UCSD-AML1 (cell line): ENCODE results near the gene PDE6H.

Source experiments
- DNase-seq: peaks from one replicate; lab custom pipeline; 2025; ENCODE audit not compliant: unreplicated experiment; lab: John Stamatoyannopoulos, UW

PDE6H gene

DNA sequence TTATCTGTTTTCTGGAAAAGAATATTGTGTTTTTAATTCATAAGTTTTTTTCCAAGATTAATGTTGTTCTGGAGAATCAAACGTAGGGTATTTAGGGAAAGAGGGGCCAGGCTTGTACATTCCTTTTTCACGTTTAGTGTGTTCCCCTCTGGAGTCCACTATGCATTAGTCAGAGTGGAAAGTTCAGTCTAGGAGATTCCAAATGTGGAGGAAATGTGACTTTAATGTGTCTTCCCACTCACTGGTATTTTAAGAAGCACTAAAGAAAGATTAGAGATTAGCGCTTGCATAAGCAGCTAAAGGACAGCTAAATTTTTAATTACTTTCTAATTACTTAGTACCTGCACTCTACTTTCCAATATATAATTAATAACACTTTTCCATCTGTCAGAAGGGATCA is 4.4 kb upstream of the PDE6H start:
- no peak for DNase-seq

DNA sequence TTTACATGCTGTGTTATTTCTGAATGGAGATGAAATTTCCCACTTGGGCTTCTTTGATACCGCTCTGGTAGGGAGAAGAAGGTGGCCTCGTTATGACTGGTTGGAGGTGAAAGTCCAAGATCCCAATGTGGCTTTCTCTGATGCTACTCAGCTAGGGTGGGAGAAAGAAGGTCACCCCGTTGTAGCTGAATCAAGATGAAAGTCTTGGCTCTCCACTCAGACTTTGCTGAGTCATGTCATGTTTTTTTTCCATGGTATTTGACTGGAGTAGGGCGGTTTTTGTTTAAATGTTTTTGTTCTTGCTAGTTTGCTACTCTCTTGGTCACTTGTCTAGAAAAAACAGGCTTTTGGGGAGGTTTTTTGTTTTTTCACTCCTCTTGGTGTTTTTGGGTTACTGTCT is 2.4 kb upstream of the PDE6H start:
- no peak for DNase-seq

DNA sequence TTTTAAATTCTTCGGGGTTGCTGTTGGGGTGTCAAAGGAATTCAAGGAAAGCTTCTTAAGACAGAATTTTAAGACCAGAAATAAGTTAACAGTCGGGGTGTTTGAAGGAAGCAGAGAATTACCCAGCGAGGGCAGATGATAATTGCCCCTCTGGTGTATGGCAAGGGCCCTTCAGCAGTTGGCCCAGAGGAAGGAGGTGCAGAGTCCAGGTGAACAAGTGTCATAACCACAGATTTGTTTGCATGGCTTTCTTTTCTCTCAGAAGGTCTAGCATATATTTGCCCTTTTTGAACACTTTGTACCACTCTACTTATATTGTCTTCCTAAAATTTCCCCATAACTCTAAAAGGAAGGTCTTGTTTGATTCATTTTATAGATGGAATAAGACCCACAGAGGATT is 1.8 kb downstream of the PDE6H start:
- no peak for DNase-seq

DNA sequence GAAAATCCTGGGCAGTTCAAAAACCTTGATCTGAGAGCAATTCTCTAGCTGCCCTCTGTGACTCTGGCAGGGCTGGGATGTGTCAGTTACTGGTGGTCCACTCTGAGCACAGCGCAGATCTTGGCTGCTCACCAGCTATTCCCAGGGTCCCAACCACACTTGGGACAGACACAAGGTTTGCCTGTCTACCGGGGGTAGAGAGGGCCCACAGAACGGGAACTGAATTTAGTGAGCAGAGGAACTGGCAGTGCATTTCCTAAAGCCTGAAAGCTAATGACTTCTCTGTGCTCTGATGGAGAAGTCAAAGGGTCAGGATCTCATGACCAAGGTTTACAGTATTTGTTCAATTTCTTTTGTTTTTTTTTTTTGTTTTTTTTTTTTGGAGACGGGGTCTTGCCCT is 2.6 kb downstream of the PDE6H start:
- no peak for DNase-seq

DNA sequence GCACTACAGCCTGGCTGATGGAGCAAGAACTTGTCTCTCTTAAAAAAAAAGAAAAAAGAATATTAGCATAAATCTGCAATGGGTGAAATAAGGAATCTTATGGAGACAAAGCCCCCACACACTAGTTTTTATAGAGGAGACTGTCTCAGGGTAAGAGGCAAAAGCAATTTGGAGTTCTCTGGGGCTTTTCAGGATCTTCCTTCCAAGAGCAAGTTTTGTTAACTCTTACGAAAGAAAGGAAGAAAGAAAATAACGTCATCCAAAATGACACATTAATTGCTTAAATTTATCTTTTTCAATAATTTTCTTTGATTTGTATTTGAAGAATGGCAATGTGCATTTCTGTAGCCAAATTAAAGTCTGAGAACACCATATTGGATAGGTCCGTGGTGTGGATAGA is 3.8 kb downstream of the PDE6H start:
- DNase-seq: no peak

GRCh38 chr12:14979468-14979867 is 6.6 kb downstream of the PDE6H start:
- no peak for DNase-seq

DNA sequence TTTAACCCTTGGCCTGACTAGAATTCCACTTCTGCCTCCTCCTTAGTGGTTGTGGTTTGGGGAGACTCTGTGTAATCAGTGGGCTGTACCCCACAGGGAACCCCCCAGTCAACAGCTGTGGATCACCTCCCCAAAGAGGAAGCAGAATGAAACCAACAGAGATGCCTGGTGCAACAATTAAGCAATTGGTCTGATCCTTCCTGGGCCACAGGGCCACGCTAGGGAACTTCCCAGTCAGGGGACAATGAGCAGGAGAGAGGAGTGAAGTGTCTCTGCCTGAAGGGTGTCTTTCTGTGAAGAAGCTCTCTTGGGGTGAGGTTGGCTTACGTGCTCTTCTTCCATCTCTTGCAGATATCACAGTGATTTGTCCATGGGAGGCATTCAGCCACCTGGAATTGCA is 8.2 kb downstream of the PDE6H start:
- peak; percentile 44 for DNase-seq

GRCh38 chr12:14982562-14982961 is 9.7 kb downstream of the PDE6H start:
- no peak for DNase-seq

DNA sequence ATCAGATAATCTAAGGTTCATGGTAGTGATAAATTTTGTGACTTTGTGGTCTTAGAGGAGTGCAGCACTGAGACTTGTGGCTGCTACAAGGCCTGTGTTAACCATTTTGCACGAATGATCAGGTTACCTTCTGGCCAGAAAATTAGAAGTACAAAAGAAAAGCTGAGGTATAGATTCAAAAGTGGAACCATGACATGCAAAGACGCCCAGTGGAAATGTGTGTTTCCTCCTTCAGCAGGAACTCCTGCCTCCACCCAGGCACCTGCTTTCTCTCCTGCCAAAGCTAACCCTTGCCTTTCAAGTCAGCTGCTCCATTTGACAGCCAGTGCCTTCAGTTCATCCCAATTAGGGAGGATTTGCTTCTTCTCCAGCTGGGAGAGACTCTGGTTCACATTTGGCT is 10.1 kb downstream of the PDE6H start:
- no peak for DNase-seq

GRCh38 chr12:14984036-14984435 is 11.2 kb downstream of the PDE6H start:
- no peak for DNase-seq

DNA sequence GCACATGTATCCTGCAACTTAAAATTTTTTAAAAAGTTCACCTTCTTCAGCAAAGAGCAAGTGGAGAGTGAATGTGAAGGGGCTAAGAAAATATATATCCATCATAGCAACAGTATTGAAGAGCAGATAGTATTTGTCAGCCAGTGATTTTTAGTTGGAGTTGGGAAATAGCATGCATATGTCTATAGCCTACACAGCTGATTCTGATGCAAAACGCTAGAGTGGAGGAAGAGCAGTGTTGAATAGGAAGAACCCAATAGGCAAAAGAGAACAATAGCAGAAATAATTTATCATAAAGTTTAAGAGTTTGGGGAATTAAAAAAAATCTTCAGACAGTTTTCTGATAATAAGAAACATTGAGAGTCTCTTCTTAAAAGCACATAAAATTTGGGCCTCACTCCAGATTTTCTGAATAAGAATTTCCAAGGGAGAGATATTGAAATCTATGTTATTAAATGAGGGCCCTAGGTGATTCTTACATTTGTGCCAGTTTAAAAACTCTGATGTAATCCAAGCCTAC is 12.0 kb downstream of the PDE6H start:
- DNase-seq: no peak

DNA sequence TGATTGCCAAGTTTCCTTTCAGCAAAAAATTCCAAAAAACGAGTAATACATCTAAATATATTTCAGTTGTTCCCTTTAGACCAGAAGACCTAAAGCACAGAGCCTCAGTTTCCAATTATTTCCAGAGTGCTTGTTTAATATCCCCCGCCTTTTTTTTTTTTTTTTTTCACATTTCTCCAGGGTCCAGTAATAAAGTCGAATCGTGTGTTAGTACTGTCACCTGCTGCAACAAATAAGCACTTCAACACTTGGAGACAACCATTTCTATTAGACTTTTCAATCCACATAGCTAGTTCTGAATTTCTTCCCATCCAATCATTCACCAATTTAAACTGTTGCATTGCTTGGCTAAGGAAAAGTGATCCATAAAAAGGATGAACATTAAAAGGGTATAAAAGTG is 13.6 kb downstream of the PDE6H start:
- DNase-seq: no peak

DNA sequence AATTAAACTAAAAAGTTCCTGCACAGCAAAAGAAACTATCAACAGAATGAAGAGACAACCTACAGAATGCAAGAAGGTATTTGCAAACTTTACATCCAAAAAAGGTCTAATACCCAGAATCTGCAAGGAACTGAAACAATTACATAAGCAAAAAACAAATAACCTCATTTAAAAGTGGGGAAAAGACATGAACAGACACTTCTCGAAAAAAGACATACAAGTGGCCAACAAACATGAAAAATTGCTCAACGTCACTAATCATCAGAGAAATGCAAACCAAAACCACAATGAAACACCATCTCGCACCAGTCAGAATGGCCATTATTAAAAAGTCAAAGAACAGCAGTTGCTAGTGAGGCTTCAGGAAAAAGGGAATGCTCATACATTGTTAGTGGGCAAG is 15.2 kb downstream of the PDE6H start:
- DNase-seq: no peak

DNA sequence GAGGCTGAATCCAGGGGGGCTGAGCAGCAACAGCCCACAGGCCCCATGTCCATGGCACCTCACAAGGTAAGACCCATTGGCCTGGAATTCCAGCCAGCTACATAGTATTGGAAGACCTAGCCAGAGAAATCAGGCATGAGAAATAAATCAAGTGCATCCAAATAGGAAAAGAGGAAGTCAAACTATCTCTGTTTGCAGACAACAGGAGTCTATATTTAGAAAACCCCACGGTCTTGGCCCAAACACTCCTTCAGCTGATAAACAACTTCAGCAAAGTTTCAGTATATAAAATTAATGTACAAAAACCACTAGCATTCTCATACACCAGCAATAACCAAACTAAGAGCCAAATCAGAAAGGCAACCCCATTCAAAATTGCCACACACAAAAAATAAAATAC is 16.9 kb downstream of the PDE6H start:
- peak; percentile 20 for DNase-seq

GRCh38 chr12:14991069-14991468 is 18.2 kb downstream of the PDE6H start:
- no peak for DNase-seq

DNA sequence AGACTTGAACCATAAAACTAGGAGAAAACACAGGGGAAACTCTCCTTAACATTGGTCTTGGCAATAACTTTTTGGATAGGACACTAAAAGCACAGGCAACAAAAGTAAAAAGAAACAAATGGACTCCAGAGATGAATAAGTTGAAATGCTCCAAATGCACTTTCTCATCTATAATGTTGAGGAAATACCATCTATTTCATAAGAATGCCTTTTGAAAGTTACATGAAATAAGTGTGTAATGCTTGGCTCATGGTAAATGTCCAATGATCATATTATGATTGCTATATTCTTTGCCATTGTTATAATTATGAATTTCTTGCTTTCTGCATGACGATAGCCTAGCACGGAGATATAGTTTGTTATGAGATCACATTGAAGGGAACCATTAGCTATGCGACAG is 19.8 kb downstream of the PDE6H start:
- no peak for DNase-seq

- no peak for DNase-seq
Measured at GRCh38 chr12:14993117-14993516, 20.3 kb downstream of the PDE6H start.

DNA sequence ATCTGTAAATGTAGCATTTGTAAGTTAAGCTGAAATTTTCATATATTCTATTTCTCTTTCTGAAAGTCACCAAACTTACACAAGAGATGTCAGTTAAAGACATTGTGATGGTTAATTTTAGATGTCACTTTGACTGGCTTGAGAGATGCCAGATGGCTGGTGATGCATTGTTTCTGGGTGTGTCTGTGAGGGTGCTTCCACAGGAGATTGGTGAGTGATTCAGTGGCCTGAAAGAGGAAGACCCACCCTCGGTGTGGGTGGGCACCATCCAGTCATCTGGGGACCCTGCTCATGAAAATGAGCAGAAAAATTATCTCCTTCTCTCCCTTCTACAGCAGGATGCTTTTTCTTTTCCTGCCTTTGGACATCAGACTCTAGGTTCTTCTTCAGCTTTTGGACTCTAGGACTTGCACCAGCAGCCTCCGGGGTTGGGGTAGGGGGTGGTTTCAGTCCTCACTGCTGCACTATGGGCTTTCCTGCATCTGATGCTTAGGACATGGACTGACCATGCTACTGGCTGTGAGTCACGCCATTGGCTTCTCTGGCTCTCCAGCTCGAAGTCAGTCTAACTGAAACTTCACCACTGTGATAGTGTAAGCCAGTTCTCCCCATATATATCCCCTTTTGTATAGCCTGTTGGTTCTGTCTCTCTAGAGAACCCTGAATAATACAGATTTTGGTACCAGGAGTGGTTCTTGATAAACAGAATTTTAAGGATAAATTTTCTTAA is 20.9 kb downstream of the PDE6H start:
- no peak for DNase-seq

DNA sequence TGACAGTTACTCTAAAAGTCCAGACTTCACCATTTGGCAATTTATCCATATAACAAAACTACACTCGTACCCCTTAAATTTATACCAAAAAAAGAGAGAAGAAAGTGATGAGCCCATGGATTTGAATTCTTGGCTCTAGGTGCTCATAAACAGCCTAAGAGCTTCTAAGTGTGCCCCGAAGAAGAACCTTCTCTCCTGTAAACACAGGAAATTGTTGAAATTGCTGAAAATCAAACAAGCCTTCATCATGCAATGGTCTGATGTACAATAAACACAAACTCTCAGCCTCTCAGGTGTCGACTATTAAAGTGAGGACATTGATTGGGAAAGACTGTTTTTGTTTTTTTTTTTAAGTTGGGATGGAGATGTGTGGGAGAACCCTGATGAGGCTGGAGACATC is 21.8 kb downstream of the PDE6H start:
- no peak for DNase-seq

DNA sequence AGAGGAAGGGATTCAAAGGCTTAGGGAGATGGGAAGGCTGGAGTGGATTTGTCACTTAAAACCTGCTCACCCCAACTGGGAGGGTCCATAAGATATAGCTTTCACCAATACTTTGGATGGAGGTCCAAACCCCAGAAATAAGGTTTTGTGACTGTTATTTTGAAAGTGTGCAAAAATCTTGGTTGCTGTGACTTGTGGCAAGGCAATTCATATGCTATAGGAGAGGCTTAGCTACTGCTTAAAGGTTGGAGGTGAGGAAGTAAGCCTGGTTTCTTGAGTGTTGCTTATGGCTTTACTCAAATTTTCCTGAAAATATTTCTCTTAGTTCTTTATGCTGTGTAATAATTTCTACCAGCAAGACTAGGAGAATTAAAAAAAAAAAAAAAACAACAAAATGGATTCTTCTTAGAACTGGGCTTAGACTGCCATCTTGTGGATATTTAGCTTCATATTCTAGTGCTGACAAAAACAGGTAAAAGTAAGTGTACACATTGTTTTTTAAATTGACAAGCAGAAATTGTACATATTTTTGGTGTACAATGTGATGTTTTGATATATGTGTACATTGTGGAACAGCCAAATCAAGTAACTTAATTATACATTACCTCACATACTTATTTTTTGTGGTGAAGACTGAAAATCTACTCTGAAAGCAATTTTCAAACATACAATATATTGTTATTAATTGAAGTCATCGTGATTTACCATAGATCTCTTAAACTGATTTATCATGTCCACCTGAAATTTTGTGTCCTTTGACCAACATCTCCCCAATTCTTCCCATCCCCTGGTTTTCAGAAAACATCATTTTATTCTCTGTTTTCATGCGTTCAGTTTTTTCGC is 23.0 kb downstream of the PDE6H start:
- no peak for DNase-seq

GRCh38 chr12:14997998-14998397 is 25.2 kb downstream of the PDE6H start:
- DNase-seq: no peak

GRCh38 chr12:14999021-14999694 is 26.3 kb downstream of the PDE6H start:
- DNase-seq: no peak
